Measurements from ENCODE around the gene C6orf15. TPM values are rescaled to one million over a fixed set of nuclear protein-coding genes. Genes with fewer than 3 reads are reported as not detected.

C6orf15 gene
- total RNA-seq, 1 experiment from 2014 or later = not detected

DNA sequence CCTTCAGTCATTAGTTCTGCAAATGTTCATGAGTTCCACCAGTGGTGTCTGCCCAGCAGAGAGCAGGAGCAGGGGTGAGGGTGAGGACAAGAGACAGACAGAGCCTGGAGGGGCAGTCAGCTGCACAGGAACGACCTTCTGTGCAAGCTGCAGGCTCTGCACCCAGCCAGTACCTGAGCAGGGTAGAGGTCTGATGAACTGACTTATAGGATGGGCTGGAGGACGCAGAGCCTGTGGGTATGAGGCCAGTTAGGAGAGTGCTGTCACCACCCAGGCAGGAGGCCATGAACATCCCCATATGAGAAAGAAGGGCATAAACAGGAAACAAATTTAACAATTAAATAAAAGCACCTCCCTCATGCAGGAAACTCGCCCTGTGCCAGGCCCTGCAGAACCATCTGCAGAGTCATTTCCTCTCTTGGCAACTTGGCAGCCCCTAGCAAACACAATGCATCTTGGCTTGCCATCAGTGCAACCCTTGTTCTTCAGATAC is 17.9 kb downstream of the C6orf15 start (continued):
- TF ChIP-seq, protein P1, sequence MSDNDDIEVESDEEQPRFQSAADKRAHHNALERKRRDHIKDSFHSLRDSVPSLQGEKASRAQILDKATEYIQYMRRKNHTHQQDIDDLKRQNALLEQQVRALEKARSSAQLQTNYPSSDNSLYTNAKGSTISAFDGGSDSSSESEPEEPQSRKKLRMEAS (CRISPR knock-in tag; IDR thresholded peaks at IDR 0.05) = no peak
- TF ChIP-seq EMX1 (CRISPR knock-in tag; IDR thresholded peaks at IDR 0.05) = no peak

DNA sequence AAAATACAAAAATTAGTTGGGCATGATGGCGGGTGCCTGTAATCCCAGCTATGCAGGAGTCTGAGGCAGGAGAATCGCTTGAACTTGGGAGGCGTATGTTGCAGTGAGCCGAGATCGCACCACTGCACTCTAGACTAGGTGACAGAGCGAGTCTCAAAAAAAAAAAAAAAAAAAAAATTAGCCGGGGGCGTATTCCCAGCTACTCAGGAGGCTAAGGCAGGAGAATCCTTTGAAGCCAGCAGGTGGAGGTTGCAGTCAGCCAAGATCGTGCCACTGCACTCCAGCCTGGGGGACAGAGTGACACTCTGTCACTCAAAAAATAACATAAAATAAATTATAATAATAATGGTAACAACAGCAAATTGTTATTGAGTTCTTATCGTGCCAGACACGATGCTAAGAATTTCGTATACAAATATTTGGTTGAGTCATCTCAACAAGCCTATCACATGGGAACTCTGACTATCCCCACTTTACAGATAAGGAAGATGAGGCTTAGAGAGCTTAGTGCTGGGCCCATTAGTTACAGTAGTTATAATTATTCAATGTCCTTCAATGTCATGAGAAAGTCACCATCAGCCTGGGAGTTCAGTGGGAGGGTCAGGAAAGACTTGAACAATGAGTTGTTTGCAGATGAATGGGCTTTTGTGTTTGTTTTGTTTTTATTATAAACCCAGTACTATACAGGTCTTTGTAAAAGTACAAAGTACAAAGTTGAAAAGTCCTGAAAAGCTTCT is 19.4 kb downstream of the C6orf15 start:
- POLR2A ChIA-PET = no interaction called here
- DNase-seq (ENCODE audit: low spot score) (no peak), ATAC-seq (no peak)
- no peak for TF ChIP-seq NFYB (CRISPR knock-in tag; conservative IDR thresholded peaks at IDR 0.05; ENCODE audit: low read depth)
- TF ChIP-seq, protein P2, sequence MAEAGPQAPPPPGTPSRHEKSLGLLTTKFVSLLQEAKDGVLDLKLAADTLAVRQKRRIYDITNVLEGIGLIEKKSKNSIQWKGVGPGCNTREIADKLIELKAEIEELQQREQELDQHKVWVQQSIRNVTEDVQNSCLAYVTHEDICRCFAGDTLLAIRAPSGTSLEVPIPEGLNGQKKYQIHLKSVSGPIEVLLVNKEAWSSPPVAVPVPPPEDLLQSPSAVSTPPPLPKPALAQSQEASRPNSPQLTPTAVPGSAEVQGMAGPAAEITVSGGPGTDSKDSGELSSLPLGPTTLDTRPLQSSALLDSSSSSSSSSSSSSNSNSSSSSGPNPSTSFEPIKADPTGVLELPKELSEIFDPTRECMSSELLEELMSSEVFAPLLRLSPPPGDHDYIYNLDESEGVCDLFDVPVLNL (CRISPR knock-in tag; IDR thresholded peaks at IDR 0.05; ENCODE audit: borderline replicate concordance, low read depth) = no peak
- TF ChIP-seq, protein P3, sequence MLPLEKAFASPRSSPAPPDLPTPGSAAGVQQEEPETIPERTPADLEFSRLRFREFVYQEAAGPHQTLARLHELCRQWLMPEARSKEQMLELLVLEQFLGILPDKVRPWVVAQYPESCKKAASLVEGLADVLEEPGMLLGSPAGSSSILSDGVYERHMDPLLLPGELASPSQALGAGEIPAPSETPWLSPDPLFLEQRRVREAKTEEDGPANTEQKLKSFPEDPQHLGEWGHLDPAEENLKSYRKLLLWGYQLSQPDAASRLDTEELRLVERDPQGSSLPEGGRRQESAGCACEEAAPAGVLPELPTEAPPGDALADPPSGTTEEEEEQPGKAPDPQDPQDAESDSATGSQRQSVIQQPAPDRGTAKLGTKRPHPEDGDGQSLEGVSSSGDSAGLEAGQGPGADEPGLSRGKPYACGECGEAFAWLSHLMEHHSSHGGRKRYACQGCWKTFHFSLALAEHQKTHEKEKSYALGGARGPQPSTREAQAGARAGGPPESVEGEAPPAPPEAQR (CRISPR knock-in tag; IDR thresholded peaks at IDR 0.05) = no peak
- TF ChIP-seq ESRRA (CRISPR knock-in tag; IDR thresholded peaks at IDR 0.05; ENCODE audit: borderline replicate concordance) = no peak
- no peak for TF ChIP-seq TP53 (CRISPR knock-in tag; IDR thresholded peaks at IDR 0.05)
- TF ChIP-seq ZNF423 (CRISPR knock-in tag; IDR thresholded peaks at IDR 0.05) = no peak
- TF ChIP-seq, protein P4, sequence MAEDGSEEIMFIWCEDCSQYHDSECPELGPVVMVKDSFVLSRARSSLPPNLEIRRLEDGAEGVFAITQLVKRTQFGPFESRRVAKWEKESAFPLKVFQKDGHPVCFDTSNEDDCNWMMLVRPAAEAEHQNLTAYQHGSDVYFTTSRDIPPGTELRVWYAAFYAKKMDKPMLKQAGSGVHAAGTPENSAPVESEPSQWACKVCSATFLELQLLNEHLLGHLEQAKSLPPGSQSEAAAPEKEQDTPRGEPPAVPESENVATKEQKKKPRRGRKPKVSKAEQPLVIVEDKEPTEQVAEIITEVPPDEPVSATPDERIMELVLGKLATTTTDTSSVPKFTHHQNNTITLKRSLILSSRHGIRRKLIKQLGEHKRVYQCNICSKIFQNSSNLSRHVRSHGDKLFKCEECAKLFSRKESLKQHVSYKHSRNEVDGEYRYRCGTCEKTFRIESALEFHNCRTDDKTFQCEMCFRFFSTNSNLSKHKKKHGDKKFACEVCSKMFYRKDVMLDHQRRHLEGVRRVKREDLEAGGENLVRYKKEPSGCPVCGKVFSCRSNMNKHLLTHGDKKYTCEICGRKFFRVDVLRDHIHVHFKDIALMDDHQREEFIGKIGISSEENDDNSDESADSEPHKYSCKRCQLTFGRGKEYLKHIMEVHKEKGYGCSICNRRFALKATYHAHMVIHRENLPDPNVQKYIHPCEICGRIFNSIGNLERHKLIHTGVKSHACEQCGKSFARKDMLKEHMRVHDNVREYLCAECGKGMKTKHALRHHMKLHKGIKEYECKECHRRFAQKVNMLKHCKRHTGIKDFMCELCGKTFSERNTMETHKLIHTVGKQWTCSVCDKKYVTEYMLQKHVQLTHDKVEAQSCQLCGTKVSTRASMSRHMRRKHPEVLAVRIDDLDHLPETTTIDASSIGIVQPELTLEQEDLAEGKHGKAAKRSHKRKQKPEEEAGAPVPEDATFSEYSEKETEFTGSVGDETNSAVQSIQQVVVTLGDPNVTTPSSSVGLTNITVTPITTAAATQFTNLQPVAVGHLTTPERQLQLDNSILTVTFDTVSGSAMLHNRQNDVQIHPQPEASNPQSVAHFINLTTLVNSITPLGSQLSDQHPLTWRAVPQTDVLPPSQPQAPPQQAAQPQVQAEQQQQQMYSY (CRISPR knock-in tag; IDR thresholded peaks at IDR 0.05) = no peak
- TF ChIP-seq, protein P5, sequence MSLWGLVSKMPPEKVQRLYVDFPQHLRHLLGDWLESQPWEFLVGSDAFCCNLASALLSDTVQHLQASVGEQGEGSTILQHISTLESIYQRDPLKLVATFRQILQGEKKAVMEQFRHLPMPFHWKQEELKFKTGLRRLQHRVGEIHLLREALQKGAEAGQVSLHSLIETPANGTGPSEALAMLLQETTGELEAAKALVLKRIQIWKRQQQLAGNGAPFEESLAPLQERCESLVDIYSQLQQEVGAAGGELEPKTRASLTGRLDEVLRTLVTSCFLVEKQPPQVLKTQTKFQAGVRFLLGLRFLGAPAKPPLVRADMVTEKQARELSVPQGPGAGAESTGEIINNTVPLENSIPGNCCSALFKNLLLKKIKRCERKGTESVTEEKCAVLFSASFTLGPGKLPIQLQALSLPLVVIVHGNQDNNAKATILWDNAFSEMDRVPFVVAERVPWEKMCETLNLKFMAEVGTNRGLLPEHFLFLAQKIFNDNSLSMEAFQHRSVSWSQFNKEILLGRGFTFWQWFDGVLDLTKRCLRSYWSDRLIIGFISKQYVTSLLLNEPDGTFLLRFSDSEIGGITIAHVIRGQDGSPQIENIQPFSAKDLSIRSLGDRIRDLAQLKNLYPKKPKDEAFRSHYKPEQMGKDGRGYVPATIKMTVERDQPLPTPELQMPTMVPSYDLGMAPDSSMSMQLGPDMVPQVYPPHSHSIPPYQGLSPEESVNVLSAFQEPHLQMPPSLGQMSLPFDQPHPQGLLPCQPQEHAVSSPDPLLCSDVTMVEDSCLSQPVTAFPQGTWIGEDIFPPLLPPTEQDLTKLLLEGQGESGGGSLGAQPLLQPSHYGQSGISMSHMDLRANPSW (CRISPR knock-in tag; conservative IDR thresholded peaks at IDR 0.05; ENCODE audit: low read depth) = no peak
- Mint-ChIP-seq H3K4me1 (peaks cover 19% of the 10 kb centered on the region), H3K36me3 (no peaks in the 10 kb centered on the region), H3K27ac (no peak overlapping the region), H3K27me3 (ENCODE audit: low read depth) (no peaks in the 10 kb centered on the region), H3K4me3 (no peak overlapping the region), H3K9me3 (no peaks in the 10 kb centered on the region)
- CTCF ChIA-PET = interaction anchor here (0.7 to 2.8 kb wide), 7 partner anchors 9 to 177 kb away, joined by 3 to 10 read pairs (median 4); partner anchors contain the start of gene PSORS1C1

DNA sequence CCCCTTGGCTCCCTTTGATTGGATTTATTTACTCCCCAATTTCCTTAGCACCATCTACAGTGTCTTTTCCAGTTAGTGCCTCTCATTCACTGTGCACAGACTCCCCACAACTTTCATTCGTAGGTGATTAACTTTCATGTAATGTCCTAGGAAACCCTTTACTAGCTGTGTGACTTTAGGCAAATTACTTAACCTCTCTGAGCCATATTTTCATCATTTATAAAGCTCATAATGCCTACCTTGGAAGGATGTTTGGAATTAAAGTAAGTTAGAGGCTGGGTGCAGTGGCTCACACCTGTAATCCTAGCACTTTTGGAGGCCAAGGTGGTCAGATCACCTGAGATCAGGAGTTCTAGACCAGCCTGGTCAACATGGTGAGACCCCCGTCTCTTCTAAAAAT is 20.1 kb downstream of the C6orf15 start:
- TF ChIP-seq, protein P3 (CRISPR knock-in tag; IDR thresholded peaks at IDR 0.05) = no peak
- TF ChIP-seq ESRRA (CRISPR knock-in tag; IDR thresholded peaks at IDR 0.05; ENCODE audit: borderline replicate concordance) = no peak
- peak; percentile 59; the same call in 1 of the 2 replicates for TF ChIP-seq GTF2I (CRISPR knock-in tag; conservative IDR thresholded peaks at IDR 0.05)
- TF ChIP-seq, protein P6, sequence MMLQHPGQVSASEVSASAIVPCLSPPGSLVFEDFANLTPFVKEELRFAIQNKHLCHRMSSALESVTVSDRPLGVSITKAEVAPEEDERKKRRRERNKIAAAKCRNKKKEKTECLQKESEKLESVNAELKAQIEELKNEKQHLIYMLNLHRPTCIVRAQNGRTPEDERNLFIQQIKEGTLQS (CRISPR knock-in tag; conservative IDR thresholded peaks at IDR 0.05) = no peak
- Mint-ChIP-seq H3K27ac (no peak overlapping the region), H3K27me3 (ENCODE audit: low read depth) (no peaks in the 10 kb centered on the region), H3K4me3 (no peak overlapping the region), H3K36me3 (no peaks in the 10 kb centered on the region), H3K9me3 (no peaks in the 10 kb centered on the region), H3K4me1 (peaks cover 21% of the 10 kb centered on the region)
- CTCF ChIA-PET = interaction anchor here (0.8 to 2.6 kb wide), 3 partner anchors 9 to 420 kb away, joined by 3 to 12 read pairs (median 3); partner anchors contain the start of gene DHX16
- ATAC-seq (no peak), DNase-seq (ENCODE audit: low spot score) (no peak)
- POLR2A ChIA-PET = no interaction called here

All from WTC11 (cell line).